Measurements from ENCODE around the gene ALG14. TPM values are rescaled to one million over a fixed set of nuclear protein-coding genes. Genes with fewer than 3 reads are reported as not detected.

Gene ALG14
- total and polyA plus RNA-seq, 8 donors = 1.1 to 6.2 (median 5.6) TPM

DNA sequence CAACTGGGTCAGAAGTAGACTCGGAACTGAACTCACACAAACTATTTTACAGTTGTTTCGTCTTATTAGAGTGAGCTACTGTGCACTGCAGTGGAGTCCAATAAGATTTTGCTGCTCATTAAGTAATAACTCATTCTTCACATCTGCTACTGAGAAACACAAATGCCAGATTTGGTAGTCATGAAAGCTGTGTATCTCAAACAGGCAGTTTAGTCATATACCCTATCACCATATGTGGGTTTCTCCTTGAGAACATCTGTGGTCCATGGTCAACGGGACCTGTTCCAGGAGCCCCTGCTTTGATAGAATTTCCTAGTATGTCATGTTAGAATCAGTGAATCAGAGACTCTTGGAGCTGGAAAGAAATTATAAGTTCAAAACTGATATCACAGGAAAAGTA lies 60.4 kb downstream of the ALG14 start:
- TF ChIP-seq, protein P1, sequence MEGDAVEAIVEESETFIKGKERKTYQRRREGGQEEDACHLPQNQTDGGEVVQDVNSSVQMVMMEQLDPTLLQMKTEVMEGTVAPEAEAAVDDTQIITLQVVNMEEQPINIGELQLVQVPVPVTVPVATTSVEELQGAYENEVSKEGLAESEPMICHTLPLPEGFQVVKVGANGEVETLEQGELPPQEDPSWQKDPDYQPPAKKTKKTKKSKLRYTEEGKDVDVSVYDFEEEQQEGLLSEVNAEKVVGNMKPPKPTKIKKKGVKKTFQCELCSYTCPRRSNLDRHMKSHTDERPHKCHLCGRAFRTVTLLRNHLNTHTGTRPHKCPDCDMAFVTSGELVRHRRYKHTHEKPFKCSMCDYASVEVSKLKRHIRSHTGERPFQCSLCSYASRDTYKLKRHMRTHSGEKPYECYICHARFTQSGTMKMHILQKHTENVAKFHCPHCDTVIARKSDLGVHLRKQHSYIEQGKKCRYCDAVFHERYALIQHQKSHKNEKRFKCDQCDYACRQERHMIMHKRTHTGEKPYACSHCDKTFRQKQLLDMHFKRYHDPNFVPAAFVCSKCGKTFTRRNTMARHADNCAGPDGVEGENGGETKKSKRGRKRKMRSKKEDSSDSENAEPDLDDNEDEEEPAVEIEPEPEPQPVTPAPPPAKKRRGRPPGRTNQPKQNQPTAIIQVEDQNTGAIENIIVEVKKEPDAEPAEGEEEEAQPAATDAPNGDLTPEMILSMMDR (IDR thresholded peaks at IDR 0.05) = no peak
- peaks cover 8 to 29% (median 27%) of the 10 kb centered on the region in 3 donors for H3K4me1 ChIP-seq
- intact Hi-C loops (cut with DNase I) = no loop called here
- H3K27ac ChIP-seq = peak overlapping the region in 1 of 4 donors; percentile 72
- H3K4me3 ChIP-seq = no peak overlapping the region
- DNase-seq (no peak), ATAC-seq (peak in 2 of 4 donors; percentile 10 to 11), FAIRE-seq (no peak)
- 76 to 82% methylated on average over 3 of the region's 3 CpGs for WGBS, 2 donors
- no peaks in the 10 kb centered on the region for H3K27me3 ChIP-seq
- H3K9me3 ChIP-seq = no peaks in the 10 kb centered on the region
- no peaks in the 10 kb centered on the region for H3K36me3 ChIP-seq

GRCh38 chr1:95010158-95010557 lies 62.6 kb downstream of the ALG14 start:
- no peak for ATAC-seq
- intact Hi-C loops (cut with DNase I) = no loop called here
- peak; percentile 9 for FAIRE-seq
- Histone ChIP-seq H3K27ac (no peak overlapping the region), H3K27me3 (no peaks in the 10 kb centered on the region), H3K36me3 (no peaks in the 10 kb centered on the region), H3K4me3 (no peak overlapping the region), H3K4me1 (peaks cover 8 to 25% (median 20%) of the 10 kb centered on the region in 3 donors), H3K9me3 (no peaks in the 10 kb centered on the region)
- no peak for DNase-seq
- TF ChIP-seq, protein P1 (IDR thresholded peaks at IDR 0.05) = no peak

GRCh38 chr1:95007687-95008086 lies 65.1 kb downstream of the ALG14 start:
- Histone ChIP-seq H3K4me3 (no peak overlapping the region), H3K36me3 (no peaks in the 10 kb centered on the region), H3K9me3 (no peaks in the 10 kb centered on the region), H3K27ac (no peak overlapping the region), H3K27me3 (no peaks in the 10 kb centered on the region), H3K4me1 (peaks cover 0 to 3% (median 3%) of the 10 kb centered on the region in 3 donors)
- DNase-seq = no peak
- intact Hi-C loops (cut with DNase I) = no loop called here
- no peak for FAIRE-seq
- TF ChIP-seq, protein P1 (IDR thresholded peaks at IDR 0.05) = no peak
- ATAC-seq = peak in 3 of 4 donors; percentile 41 to 60 (median 44)

GRCh38 chr1:95006681-95007080 lies 66.1 kb downstream of the ALG14 start:
- TF ChIP-seq, protein P1 (IDR thresholded peaks at IDR 0.05) = no peak
- H3K27ac ChIP-seq = no peak overlapping the region
- H3K27me3 ChIP-seq = no peaks in the 10 kb centered on the region
- DNase-seq = no peak
- intact Hi-C loops (cut with DNase I) = no loop called here
- no peaks in the 10 kb centered on the region for H3K36me3 ChIP-seq
- ATAC-seq = no peak
- H3K9me3 ChIP-seq = no peaks in the 10 kb centered on the region
- no peaks in the 10 kb centered on the region for H3K4me1 ChIP-seq
- FAIRE-seq = no peak
- WGBS, 2 donors = 83 to 89% methylated on average over 4 of the region's 4 CpGs
- H3K4me3 ChIP-seq = no peak overlapping the region

GRCh38 chr1:95005584-95005983 lies 67.2 kb downstream of the ALG14 start:
- ATAC-seq (no peak), FAIRE-seq (no peak), DNase-seq (no peak)
- TF ChIP-seq, protein P1 (IDR thresholded peaks at IDR 0.05) = no peak
- Histone ChIP-seq H3K27me3 (no peaks in the 10 kb centered on the region), H3K4me1 (no peaks in the 10 kb centered on the region), H3K9me3 (no peaks in the 10 kb centered on the region), H3K27ac (no peak overlapping the region), H3K4me3 (no peak overlapping the region), H3K36me3 (no peaks in the 10 kb centered on the region)
- intact Hi-C loops (cut with DNase I) = no loop called here
- 95 to 96% methylated on average over 2 of the region's 2 CpGs for WGBS, 2 donors
